Natural killer cell (primary cell): ENCODE results near the gene TRAF3IP1. TPM values are rescaled to one million over a fixed set of nuclear protein-coding genes. Genes with fewer than 3 reads are reported as not detected.

Experiments
- ATAC-seq, 3 donors: fragments of 150-1000 bp in 2 of 3; fragments of 200-7000 bp in 1 of 3; cut with Tn5 transposase; 1 replicate in 1 of 3; 2 replicates in 2 of 3; pipeline ENCODE4 v1.10.0; 2021; ENCODE audit warnings: mild to moderate bottlenecking in 2 of 3, moderate library complexity in 2 of 3
- DNase-seq, 2 donors: peaks; one replicate each; pipeline versions ENCODE4 v3.0.0 to v3.0.0-alpha.2; 2013 to 2021; ENCODE audit warnings: mixed read lengths in 1 of 2
- H3K27ac ChIP-seq: one replicate; pipeline ENCODE4 v1.5.1; 2013; ENCODE audit warnings: mild to moderate bottlenecking, low read length
- H3K27me3 ChIP-seq: one replicate; pipeline ENCODE4 v1.6.1; 2013; ENCODE audit warnings: low read length; ENCODE audit not compliant: control insufficient read depth, insufficient read depth
- H3K36me3 ChIP-seq: one replicate; pipeline ENCODE4 v1.6.1; 2013; ENCODE audit warnings: low read length; ENCODE audit not compliant: control insufficient read depth, insufficient read depth
- H3K4me1 ChIP-seq: one replicate; pipeline ENCODE4 v1.6.1; 2013; ENCODE audit warnings: low read length; ENCODE audit not compliant: control insufficient read depth, insufficient read depth
- H3K4me3 ChIP-seq: one replicate; pipeline ENCODE4 v1.5.1; 2013; ENCODE audit warnings: low read length
- H3K9me3 ChIP-seq: one replicate; pipeline ENCODE4 v1.6.1; 2013; ENCODE audit warnings: low read length; ENCODE audit not compliant: control insufficient read depth, insufficient read depth
- H3K27ac Mint-ChIP-seq, 2 donors: one replicate each; pipeline ENCODE4 v1.8.0; 2022; ENCODE audit warnings: mild to moderate bottlenecking in 2 of 2, mixed read lengths in 2 of 2, moderate library complexity in 1 of 2
- H3K27me3 Mint-ChIP-seq, 2 donors: one replicate each; pipeline ENCODE4 v1.8.0; 2022; ENCODE audit warnings: low read depth in 2 of 2, mixed read lengths in 2 of 2
- H3K36me3 Mint-ChIP-seq: one replicate; pipeline ENCODE4 v1.8.0; 2022; ENCODE audit warnings: mixed read lengths
- H3K4me1 Mint-ChIP-seq, 2 donors: one replicate each; pipeline ENCODE4 v1.8.0; 2022; ENCODE audit warnings: mixed read lengths in 2 of 2
- H3K4me3 Mint-ChIP-seq: one replicate; pipeline ENCODE4 v1.8.0; 2022; ENCODE audit warnings: mild to moderate bottlenecking, moderate library complexity, mixed read lengths
- H3K9me3 Mint-ChIP-seq, 2 donors: one replicate each; pipeline ENCODE4 v1.8.0; 2022; ENCODE audit warnings: mixed read lengths in 2 of 2
- WGBS: methylation state at CpG from one replicate; pipeline ENCODE4 v1.1.7; 2013; ENCODE audit warnings: missing lambda C conversion rate; ENCODE audit not compliant: insufficient coverage; 5-methylcytosine and 5-hydroxymethylcytosine counted together
- intact Hi-C: fragments of 100-400 bp; cut with micrococcal nuclease; formaldehyde crosslinking; loops from one replicate; pipeline ENCODE4 v1.14.2; 2022
- total RNA-seq, 4 donors: library from RNA; stranded (reverse); fragments of 120-200 nt in 1 of 4; gene quantifications; one replicate each; pipeline versions ENCODE4 v1.2.3 to v1.2.4, GENCODE V29; 2013 to 2022
- TF ChIP-seq, protein P1 (sequence below): fragments of 200-600 bp; IDR thresholded peaks from one replicate; pipeline ENCODE4 v1.8.0; 2022; ENCODE audit warnings: antibody characterized with exemption

Gene TRAF3IP1
- total RNA-seq, 3 donors from 2014 or later (not counting 1 experiment from before 2014, with no cell fraction given) = 9.7 to 11.9 (median 11.3) TPM

DNA sequence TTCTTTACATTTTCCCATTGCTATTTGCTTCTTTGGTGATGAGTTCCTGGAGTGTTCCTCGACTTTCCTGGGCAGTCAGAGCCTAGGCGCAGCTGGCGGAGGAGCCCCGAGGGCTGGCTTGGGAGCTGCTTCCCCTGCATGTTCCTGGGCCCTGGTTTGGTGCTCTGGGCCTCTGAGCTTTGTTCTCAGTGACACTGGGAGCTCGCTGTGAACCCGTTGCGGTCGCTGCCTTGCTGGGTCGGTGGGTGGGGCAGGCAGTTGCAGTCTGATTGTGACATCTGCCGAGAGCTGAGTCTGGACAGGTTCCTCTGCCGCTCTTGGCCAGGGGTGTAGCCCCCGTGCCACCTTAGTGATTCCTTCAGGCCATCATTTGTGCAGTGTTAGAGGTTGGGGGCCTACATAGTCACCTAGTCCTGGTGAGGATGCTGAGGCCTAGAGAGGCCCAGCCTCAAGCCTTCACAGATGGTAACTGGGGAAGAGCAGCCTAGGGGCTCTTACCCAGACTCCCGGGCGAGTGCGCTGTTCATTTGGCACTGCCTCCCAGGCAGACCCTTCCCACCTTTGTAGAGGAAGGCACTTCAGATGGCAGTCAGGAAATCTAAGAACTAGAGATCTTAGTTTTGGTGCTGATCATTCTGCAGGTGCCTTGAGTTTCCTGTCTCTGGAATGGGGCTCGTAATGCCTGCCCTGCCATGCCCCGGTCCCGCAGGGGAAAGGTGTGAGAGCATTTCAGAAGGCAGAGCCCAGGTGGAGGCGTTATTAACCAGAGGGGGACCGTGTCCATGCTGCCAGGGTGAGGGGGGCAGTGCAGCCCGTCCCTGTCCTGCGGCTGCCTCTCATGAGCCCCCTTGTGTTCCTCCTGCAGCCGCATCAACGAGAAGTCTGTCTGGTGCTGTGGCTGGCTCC, 114.8 kb downstream of the TRAF3IP1 start:
- H3K4me1 ChIP-seq = no peaks in the 10 kb centered on the region
- Mint-ChIP-seq H3K27ac (peak overlapping the region in 1 of 2 donors; percentile 77), H3K9me3 (no peaks in the 10 kb centered on the region), H3K4me1 (peaks cover 63 to 74% of the 10 kb centered on the region in 2 donors), H3K27me3 (no peaks in the 10 kb centered on the region), H3K36me3 (peaks cover 25% of the 10 kb centered on the region), H3K4me3 (no peak overlapping the region)
- H3K27me3 ChIP-seq = no peaks in the 10 kb centered on the region
- intact Hi-C loops = no loop called here
- no peak overlapping the region for H3K27ac ChIP-seq
- peaks cover 63% of the 10 kb centered on the region for H3K36me3 ChIP-seq
- H3K4me3 ChIP-seq = no peak overlapping the region
- H3K9me3 ChIP-seq = no peaks in the 10 kb centered on the region
- DNase-seq (no peak), ATAC-seq (no peak)
- 96% methylated on average over 24 of the region's 24 CpGs for WGBS
- TF ChIP-seq, protein P1, sequence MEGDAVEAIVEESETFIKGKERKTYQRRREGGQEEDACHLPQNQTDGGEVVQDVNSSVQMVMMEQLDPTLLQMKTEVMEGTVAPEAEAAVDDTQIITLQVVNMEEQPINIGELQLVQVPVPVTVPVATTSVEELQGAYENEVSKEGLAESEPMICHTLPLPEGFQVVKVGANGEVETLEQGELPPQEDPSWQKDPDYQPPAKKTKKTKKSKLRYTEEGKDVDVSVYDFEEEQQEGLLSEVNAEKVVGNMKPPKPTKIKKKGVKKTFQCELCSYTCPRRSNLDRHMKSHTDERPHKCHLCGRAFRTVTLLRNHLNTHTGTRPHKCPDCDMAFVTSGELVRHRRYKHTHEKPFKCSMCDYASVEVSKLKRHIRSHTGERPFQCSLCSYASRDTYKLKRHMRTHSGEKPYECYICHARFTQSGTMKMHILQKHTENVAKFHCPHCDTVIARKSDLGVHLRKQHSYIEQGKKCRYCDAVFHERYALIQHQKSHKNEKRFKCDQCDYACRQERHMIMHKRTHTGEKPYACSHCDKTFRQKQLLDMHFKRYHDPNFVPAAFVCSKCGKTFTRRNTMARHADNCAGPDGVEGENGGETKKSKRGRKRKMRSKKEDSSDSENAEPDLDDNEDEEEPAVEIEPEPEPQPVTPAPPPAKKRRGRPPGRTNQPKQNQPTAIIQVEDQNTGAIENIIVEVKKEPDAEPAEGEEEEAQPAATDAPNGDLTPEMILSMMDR = no peak

DNA sequence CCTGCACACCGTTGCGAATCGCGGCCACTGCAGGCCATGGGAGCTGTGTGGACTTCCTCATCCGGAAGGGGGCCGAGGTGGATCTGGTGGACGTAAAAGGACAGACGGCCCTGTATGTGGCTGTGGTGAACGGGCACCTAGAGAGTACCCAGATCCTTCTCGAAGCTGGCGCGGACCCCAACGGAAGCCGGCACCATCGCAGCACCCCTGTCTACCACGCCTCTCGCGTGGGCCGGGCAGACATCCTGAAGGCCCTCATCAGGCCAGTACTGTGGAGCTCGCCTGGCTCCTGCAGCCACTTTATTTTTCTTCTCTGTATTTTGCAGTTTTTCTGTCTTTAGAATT, 115.4 kb downstream of the TRAF3IP1 start:
- DNase-seq (no peak), ATAC-seq (no peak)
- Histone ChIP-seq H3K27ac (no peak overlapping the region), H3K27me3 (no peaks in the 10 kb centered on the region), H3K4me1 (no peaks in the 10 kb centered on the region), H3K36me3 (peaks cover 69% of the 10 kb centered on the region), H3K9me3 (no peaks in the 10 kb centered on the region), H3K4me3 (no peak overlapping the region)
- Mint-ChIP-seq H3K4me3 (no peak overlapping the region), H3K9me3 (no peaks in the 10 kb centered on the region), H3K4me1 (peaks cover 63 to 74% of the 10 kb centered on the region in 2 donors), H3K27me3 (no peaks in the 10 kb centered on the region), H3K27ac (peak overlapping the region; percentile 22 to 83), H3K36me3 (peaks cover 18% of the 10 kb centered on the region)
- intact Hi-C loops = no loop called here
- 96% methylated on average over 20 of the region's 20 CpGs for WGBS
- TF ChIP-seq, protein P1 = no peak

DNA sequence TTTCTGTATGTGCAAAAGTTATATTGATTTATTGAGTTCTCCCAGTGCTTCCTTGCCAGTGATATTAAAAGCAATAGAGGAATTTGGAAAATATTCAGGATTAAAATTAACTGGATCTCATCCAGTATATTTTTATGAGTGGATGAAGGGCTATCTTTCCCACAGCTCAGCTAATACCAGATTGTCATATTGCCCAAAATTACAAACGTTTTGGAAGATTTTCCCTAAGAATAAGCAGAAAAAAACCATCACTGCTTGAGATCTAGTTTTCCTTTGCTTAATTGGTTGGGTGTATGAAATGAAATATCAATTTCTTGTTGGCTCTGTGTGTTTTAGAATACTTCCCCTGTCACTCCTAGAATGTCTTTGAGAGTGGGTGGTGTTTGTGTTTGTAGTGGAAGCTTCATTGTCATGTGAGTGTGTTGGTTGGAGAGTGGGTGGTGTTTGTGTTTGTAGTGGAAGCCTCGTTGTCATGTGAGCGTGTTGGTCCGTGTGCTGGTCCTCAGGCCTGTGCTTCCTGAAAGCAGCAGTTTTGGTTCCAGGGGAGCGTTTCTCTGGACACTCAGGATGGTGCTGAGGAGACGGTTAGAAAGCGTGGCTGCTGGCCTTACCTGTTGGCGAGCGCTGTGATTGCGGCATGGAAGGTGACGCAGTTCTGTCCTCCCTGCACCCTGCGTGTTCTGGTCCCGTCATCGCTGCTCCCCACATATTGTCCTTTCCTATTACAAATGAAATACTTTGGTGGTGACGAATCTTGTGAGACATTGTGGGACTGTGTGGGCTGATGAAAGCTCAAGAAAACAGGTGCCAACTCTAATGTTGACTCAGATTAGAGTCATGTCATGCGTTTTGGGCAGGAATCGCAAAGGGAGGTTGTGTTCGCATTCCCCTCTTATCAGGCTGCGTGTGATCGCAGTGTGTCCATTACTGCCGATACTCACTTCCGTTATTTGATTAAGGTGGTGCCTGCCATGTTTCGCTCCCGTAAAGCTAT, 118.8 kb downstream of the TRAF3IP1 start:
- Histone ChIP-seq H3K9me3 (no peaks in the 10 kb centered on the region), H3K4me3 (no peak overlapping the region), H3K4me1 (no peaks in the 10 kb centered on the region), H3K27ac (no peak overlapping the region), H3K27me3 (no peaks in the 10 kb centered on the region), H3K36me3 (peaks cover 63% of the 10 kb centered on the region)
- H3K27me3 Mint-ChIP-seq = no peaks in the 10 kb centered on the region
- WGBS = 88% methylated on average over 23 of the region's 24 CpGs
- H3K27ac Mint-ChIP-seq = peak overlapping the region; percentile 39 to 62
- DNase-seq (peak in 1 of 2 donors; percentile 25), ATAC-seq (no peak)
- H3K36me3 Mint-ChIP-seq = peaks cover 17% of the 10 kb centered on the region
- H3K9me3 Mint-ChIP-seq = no peaks in the 10 kb centered on the region
- peaks cover 58 to 71% of the 10 kb centered on the region in 2 donors for H3K4me1 Mint-ChIP-seq
- TF ChIP-seq, protein P1 = no peak
- H3K4me3 Mint-ChIP-seq = no peak overlapping the region
- intact Hi-C loops = no loop called here
